ENCODE results near the gene RBMS1.

Gene RBMS1

DNA sequence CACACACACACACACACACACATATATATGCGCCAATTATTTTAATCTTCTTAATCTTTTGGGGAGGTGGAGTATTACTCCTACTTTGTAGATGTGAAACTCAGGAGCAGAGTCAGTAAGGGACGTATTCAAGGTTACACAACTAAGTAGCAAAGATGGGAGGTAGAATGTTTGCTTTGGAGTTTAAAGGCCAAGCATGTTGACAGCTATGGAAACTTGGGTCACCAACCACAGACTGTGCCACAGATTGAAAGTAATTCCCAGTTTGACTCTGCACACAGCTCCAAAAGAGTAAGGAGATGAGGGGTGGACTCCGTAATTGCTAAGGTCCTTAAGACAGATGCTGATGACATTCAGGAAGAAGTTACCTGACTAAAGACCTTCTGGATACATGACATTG lies 168.7 kb downstream of the RBMS1 start:
- DNase-seq = no peak

- no peak for DNase-seq
Measured at GRCh38 chr2:160324161-160324800, 169.3 kb downstream of the RBMS1 start.

DNA sequence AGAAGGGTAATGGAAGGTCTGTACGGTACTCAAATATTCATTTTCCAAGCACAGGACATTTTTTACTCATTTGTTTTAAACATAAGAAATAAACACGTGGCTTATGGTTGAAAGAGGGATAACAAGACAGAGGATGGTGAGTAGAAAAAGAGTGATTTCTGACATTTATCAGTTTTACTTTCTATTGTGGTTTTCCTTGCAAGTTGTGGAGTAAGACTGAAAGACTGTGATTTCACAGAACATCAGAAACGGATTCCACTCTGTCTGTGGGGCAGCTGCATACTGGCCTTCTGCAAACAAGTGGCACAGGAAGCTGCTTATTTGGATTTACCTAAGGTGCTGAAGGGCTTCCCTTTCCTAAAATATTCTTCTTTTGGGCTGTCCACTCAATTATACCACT lies 171.3 kb downstream of the RBMS1 start:
- DNase-seq = no peak

DNA sequence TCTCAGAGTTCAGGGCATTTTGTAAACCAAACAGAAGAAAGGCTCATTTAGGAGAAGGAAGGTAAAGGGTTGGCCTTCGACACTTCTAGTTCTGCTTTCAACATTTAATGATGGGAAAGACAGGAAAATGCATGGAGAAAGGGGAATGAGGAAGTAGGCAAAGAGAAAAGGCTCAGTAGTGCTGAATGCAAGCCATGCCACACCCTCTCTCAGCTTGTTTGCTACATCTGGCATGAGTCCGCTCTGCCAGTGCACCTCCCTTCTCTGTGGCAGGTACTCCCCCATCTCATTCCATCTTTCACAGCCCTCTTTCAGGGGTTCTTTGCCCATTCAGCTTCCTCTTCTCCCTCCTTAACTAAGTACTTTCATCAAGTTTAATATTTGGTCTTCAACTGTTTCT lies 172.6 kb downstream of the RBMS1 start:
- DNase-seq = no peak

DNA sequence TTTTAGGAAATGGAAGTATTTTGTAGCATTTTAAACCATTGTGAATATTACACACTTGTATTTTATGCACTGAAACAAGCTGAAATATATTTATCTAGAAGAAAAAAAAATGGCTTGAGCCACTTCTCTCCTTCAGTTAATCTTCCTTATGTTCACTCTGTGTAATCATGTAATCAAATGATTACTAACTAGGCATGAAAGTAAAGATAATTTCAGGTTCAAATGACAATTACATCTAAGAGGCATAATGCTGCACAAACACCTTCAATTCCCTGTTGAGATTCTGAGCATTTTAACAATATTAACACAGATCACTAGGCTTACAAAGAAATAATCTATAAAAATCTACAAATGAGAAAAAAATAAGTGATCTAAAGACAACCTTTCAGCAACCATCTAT lies 173.9 kb downstream of the RBMS1 start:
- no peak for DNase-seq

DNA sequence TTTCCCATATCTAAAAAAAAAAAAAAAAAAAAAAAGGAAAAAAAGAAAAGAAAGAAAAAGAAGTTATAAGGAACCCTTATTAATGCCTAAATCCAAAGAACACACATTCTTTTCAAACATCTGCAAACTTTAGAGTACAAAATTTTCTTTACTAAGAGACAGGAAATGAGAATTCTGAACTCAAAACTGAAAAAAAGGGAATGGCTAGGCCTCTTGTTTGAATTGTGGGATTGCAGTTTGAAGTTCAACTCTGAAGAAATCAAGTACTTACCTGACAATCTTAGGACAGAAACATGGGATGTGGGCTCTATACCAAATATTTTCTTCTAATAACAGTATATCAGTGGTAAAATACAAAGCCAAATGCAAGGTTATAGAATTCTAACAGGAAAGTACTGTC lies 175.4 kb downstream of the RBMS1 start:
- DNase-seq = no peak

DNA sequence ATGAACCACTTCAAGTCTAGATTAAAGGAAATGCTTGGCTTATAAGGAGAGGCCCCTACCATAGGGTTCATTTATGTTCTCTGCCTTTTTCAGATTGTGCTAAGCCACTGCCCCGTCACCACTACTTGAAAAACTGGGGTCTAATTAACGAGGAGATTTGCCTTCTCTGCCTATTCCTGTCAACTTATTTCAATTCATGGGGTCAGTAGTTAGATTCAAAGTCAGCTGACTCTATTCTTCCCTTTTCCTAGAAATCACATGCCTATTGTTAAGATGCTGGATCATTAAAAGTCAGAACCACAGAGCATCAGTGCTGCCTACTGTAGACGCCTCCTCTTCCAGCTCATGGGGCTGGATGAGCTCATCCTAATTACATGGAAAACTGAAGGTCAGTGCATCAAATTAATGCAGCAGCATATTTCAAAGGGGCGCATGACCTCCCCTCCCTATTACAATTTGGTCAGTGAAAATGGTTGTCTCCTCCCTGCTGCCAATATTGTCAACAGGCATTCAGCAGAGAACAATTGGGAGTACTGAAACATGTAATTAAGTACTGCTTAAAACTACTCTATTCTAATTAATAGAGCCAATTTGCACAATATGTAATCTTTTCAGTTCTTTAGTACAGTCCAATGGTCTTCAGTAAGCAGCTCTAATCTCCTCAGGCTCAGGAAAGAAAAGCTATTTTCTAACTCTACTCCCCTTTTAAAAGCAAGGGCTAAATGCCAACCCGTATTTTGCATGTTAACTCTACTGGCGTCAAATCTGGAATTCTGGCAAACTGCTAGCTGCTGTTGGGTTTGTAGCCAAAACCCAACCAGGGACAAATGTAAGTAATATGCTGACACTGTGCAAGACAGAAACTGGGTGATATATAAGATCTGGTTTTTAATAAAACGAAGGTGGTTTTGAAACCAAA lies 176.2 kb downstream of the RBMS1 start:
- no peak for DNase-seq

GRCh38 chr2:160315337-160315736 lies 178.3 kb downstream of the RBMS1 start:
- no peak for DNase-seq

GRCh38 chr2:160310118-160310828 lies 183.3 kb downstream of the RBMS1 start:
- DNase-seq = no peak

DNA sequence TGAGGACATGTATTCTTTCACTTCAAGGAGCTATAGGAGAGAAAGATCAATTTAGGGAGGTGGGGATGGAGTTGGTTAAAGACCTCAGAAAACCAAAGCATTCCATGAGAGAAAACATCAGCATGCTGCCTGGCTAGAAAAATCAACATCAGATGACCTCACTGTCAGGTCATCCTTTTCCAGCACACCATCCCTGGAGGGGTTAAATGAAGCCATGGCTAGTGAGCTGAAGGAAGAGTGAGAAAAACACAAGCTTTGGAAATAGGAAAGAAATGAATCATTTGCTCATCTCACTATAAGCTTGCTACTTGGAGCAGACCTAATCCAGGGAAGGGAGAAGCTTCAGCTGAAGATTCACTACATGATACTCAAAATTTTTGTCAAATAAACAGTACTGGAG lies 184.0 kb downstream of the RBMS1 start:
- no peak for DNase-seq

DNA sequence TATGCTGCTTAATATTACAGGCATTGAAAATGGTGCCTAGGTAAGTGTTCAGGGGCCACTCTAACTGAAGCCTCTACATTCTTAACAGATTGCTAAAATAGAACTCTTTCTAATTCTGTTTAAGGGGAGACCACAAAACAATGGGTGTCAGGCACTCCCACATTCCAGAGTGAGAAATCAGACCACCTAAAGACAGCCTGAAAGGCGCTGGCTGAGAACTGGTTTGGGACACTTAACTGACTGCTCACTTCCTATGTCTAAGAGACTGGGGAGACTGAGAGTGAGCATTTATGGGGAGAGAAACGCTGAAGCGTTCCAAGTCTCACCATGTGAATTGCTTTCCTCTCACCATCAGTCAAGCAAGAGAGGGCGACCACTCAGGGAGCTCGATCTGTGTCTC lies 184.7 kb downstream of the RBMS1 start:
- DNase-seq = no peak

DNA sequence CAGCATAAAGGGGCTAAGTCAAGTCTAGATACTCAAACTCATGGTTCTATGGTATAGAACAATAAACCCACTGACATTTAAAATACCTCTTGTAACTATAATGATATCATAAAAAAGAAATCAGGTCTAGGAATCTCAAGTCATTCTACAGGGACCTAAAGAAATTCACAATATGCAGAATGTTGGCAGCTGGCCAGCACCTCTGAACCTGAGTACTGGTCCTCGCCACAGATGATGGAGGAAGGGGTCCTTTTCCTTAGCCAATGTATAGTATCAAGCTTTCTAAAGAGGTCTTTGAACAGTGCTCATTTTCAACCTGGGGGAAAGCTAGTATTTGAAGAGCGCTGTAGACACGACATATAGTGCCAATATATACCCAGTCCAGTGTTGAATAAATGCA lies 185.1 kb downstream of the RBMS1 start:
- DNase-seq = no peak

DNA sequence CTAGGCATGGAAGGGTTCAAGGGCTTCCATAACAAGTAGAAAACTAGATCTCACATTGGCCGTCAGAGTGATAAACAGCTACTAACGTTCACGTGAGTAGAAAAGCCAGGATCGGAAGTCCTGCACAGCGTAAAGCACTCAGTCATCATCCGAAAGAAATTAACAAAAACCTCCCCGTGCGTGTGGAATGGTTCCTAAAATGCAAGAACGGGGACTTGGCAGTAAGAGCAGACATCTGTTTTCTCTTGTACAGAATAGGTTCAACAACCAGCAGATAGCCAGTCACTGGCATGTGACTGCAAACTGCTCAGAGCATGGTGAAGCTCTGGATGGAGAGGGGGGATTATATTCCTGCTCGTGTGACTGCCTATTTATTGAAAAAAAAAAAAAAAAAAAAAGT lies 186.6 kb downstream of the RBMS1 start:
- DNase-seq = no peak

GRCh38 chr2:160305081-160305750 lies 188.4 kb downstream of the RBMS1 start:
- no peak for DNase-seq

- no peak for DNase-seq
Measured at GRCh38 chr2:160303527-160303926, 190.1 kb downstream of the RBMS1 start.

DNA sequence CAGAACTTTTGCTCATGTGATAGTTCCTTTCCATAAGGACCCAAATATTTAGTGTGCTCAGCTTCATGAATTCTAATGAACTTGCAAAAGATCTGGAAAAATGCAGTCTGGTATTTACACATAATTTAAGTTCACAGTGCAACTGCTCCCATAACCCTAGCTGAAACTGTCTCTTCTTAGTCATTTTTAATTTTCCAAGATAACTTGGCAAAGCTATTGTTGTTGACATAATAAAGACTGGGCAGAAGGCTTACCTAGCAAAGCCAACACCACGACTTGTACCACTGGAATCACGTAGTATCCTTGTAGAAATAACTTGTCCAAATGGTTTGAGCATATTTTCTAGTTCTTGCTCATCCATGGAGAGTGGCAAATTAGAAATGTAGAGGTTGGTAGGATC lies 190.5 kb downstream of the RBMS1 start:
- DNase-seq = no peak

GRCh38 chr2:160301420-160301819 lies 192.2 kb downstream of the RBMS1 start:
- DNase-seq = no peak

- DNase-seq = no peak
Measured at GRCh38 chr2:160300203-160300602, 193.4 kb downstream of the RBMS1 start.

DNA sequence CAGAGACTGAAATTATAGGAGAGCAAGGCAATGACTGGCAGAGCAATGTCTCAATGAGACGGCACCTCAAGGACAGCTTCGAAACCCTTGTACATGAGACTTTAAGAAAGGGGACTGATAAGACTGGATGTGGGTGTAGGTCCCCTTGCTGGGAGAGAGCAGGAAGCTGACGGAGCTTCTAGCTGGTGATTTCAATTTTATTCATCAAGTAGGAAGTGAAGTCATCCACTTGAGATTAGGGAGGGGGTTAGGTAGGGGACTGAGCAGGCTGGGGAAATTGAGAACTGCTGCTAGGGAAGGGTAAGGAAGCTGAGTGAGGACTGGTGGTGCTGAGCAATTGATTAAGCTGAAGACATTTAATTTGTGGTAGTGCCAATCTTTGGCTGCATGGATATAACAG lies 194.1 kb downstream of the RBMS1 start:
- no peak for DNase-seq

- no peak for DNase-seq
Measured at GRCh38 chr2:160298960-160299359, 194.6 kb downstream of the RBMS1 start.

- no peak for DNase-seq
Measured at GRCh38 chr2:160295519-160296207, 197.9 kb downstream of the RBMS1 start.

GRCh38 chr2:160294889-160295288 lies 198.7 kb downstream of the RBMS1 start:
- DNase-seq = no peak

DNA sequence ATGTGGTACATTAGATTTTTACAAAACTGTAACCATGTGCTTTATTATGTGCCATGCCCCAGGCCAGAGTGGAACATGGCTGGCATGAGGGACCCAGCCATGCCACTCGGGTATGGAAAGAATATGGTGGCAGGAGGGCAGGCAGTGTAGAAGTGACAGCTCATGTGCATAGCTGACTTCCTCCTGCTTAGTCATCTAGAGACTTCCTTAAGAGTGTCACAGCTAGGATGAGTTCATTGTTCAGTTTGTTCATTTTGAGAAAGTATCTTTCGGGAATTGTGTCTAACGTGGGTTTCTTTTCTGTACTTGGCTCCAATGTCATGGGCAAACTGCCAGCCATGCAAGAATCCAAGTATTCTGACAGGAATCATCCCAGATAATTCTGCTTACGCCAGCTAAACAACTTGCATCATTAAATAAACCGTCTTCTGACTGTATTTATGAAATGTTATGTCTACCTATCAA lies 199.2 kb downstream of the RBMS1 start:
- DNase-seq = no peak

Data from activated CD4-positive, alpha-beta T cell treated with anti-CD3 and anti-CD28 coated beads for 1 hour (primary cell).